SJSA1 (cell line): Measurements from ENCODE around the gene LAMB3. TPM values are rescaled to one million over a fixed set of nuclear protein-coding genes. Genes with fewer than 3 reads are reported as not detected.
"Not testable (repeated sequence)": the region's sequence is repeated elsewhere in the genome, so short reads cannot be mapped to it uniquely, and the experiment has no call there.

Source experiments
- DNase-seq, 2 experiments: peaks; one replicate each; pipeline ENCODE4 v3.0.0-alpha.2; 2015 to 2020; ENCODE audit warnings: low spot score in 2 of 2, low read depth in 1 of 2
- H3K27ac ChIP-seq: fragments of 250-450 bp; sonication (Bioruptor Pico); 2 replicates; pipeline ENCODE4 v1.5.1; 2020; ENCODE audit warnings: mild to moderate bottlenecking, moderate library complexity
- H3K27me3 ChIP-seq: fragments of 250-450 bp; sonication (Bioruptor Pico); replicated peaks from 2 replicates; pipeline ENCODE4 v1.5.1; 2020; ENCODE audit warnings: mild to moderate bottlenecking, moderate library complexity
- H3K36me3 ChIP-seq: fragments of 250-450 bp; sonication (Bioruptor Pico); 2 replicates; pipeline ENCODE4 v1.5.1; 2020; ENCODE audit warnings: mild to moderate bottlenecking
- H3K4me1 ChIP-seq: fragments of 250-450 bp; sonication (Bioruptor Pico); replicated peaks from 2 replicates; pipeline ENCODE4 v1.6.1; 2021; ENCODE audit warnings: mild to moderate bottlenecking
- H3K4me3 ChIP-seq: fragments of 250-450 bp; sonication (Bioruptor Pico); 2 replicates; pipeline ENCODE4 v1.5.1; 2020; ENCODE audit warnings: mild to moderate bottlenecking
- H3K9me3 ChIP-seq: fragments of 250-450 bp; sonication (Bioruptor Pico); replicated peaks from 2 replicates; pipeline ENCODE4 v1.5.1; 2020; ENCODE audit warnings: mild to moderate bottlenecking
- total RNA-seq: library from RNA; depleted of rRNA; stranded (reverse); fragments of >200 nt; shearing (Covaris generic); gene quantifications from 2 replicates; pipeline ENCODE4 v1.2.3, GENCODE V29; 2014; rRNA removed

The LAMB3 gene
- 2.1 and 4.1 TPM in 2 replicates for total RNA-seq

GRCh38 chr1:209652121-209652735 lies at the start of gene LAMB3:
TSS of gene LAMB3 (minus strand) at chr1:209652425. CDS start at chr1:209650944, 1,481 bp downstream.
- no peak for DNase-seq
- Histone ChIP-seq H3K36me3 (no peaks in the 10 kb centered on the region), H3K9me3 (no peaks in the 10 kb centered on the region), H3K27ac (peak within 1 kb of the TSS; percentile 66), H3K4me3 (no peak within 1 kb of the TSS), H3K4me1 (peaks cover 65% of the 10 kb centered on the region), H3K27me3 (no peaks in the 10 kb centered on the region)

- H3K27ac ChIP-seq, H3K9me3 ChIP-seq, DNase-seq, H3K36me3 ChIP-seq, H3K4me3 ChIP-seq, H3K27me3 ChIP-seq, H3K4me1 ChIP-seq: not testable (repeated sequence)
Measured at GRCh38 chr1:209700686-209701085, 48.5 kb upstream of the LAMB3 start.

GRCh38 chr1:209697126-209697525 lies 44.9 kb upstream of the LAMB3 start:
- DNase-seq: no peak
- Histone ChIP-seq H3K36me3 (no peaks in the 10 kb centered on the region), H3K27ac (no peak overlapping the region), H3K4me3 (no peak overlapping the region), H3K27me3 (no peaks in the 10 kb centered on the region), H3K9me3 (no peaks in the 10 kb centered on the region), H3K4me1 (0 out of 2 replicates have a peak, but pooled peaks cover 3% of the 10 kb centered on the region)

- Histone ChIP-seq H3K4me1 (0 out of 2 replicates have a peak, but pooled peaks cover 3% of the 10 kb centered on the region), H3K9me3 (no peaks in the 10 kb centered on the region), H3K4me3 (no peak overlapping the region), H3K27me3 (no peaks in the 10 kb centered on the region), H3K36me3 (no peaks in the 10 kb centered on the region), H3K27ac (no peak overlapping the region)
- DNase-seq: no peak
Measured at GRCh38 chr1:209696673-209697072, 44.4 kb upstream of the LAMB3 start.

- no peaks in the 10 kb centered on the region for H3K27me3 ChIP-seq
- no peaks in the 10 kb centered on the region for H3K9me3 ChIP-seq
- H3K27ac ChIP-seq: no peak overlapping the region
- H3K4me1 ChIP-seq: peaks cover 18% of the 10 kb centered on the region
- no peak overlapping the region for H3K4me3 ChIP-seq
- no peaks in the 10 kb centered on the region for H3K36me3 ChIP-seq
- peak; percentile 64 to 74 for DNase-seq
Measured at GRCh38 chr1:209692745-209693504, 40.7 kb upstream of the LAMB3 start.

GRCh38 chr1:209692296-209692695 lies 40.1 kb upstream of the LAMB3 start:
- Histone ChIP-seq H3K9me3 (no peaks in the 10 kb centered on the region), H3K27ac (no peak overlapping the region), H3K27me3 (no peaks in the 10 kb centered on the region), H3K4me3 (no peak overlapping the region), H3K4me1 (peaks cover 18% of the 10 kb centered on the region), H3K36me3 (no peaks in the 10 kb centered on the region)
- DNase-seq: no peak

GRCh38 chr1:209691237-209691636 lies 39.0 kb upstream of the LAMB3 start:
- DNase-seq: no peak
- Histone ChIP-seq H3K36me3 (no peaks in the 10 kb centered on the region), H3K27me3 (no peaks in the 10 kb centered on the region), H3K9me3 (no peaks in the 10 kb centered on the region), H3K4me3 (no peak overlapping the region), H3K27ac (no peak overlapping the region), H3K4me1 (peaks cover 18% of the 10 kb centered on the region)

GRCh38 chr1:209689477-209689876 lies 37.3 kb upstream of the LAMB3 start:
- Histone ChIP-seq H3K4me3 (no peak overlapping the region), H3K27ac (no peak overlapping the region)

GRCh38 chr1:209688746-209689234 lies 36.6 kb upstream of the LAMB3 start:
- Histone ChIP-seq H3K27me3 (no peaks in the 10 kb centered on the region), H3K4me3 (no peak overlapping the region), H3K27ac (peak overlapping the region; percentile 25; the same call in 1 of the 2 replicates), H3K4me1 (peaks cover 18% of the 10 kb centered on the region), H3K36me3 (no peaks in the 10 kb centered on the region), H3K9me3 (no peaks in the 10 kb centered on the region)
- peak in 1 of 2 experiments; percentile 37 for DNase-seq

More at GRCh38 chr1:209689477-209689876, 37.3 kb upstream of the LAMB3 start:
- Histone ChIP-seq H3K9me3 (no peaks in the 10 kb centered on the region), H3K27me3 (no peaks in the 10 kb centered on the region), H3K36me3 (no peaks in the 10 kb centered on the region), H3K4me1 (peaks cover 18% of the 10 kb centered on the region)
- DNase-seq: no peak

- Histone ChIP-seq H3K4me3 (no peak overlapping the region), H3K9me3 (no peaks in the 10 kb centered on the region), H3K27me3 (no peaks in the 10 kb centered on the region), H3K27ac (no peak overlapping the region), H3K36me3 (no peaks in the 10 kb centered on the region), H3K4me1 (peaks cover 15% of the 10 kb centered on the region)
- no peak for DNase-seq
Measured at GRCh38 chr1:209686322-209686721, 34.1 kb upstream of the LAMB3 start.

- no peaks in the 10 kb centered on the region for H3K36me3 ChIP-seq
- H3K27ac ChIP-seq: no peak overlapping the region
- no peak for DNase-seq
- no peak overlapping the region for H3K4me3 ChIP-seq
- no peaks in the 10 kb centered on the region for H3K9me3 ChIP-seq
- H3K4me1 ChIP-seq: peaks cover 15% of the 10 kb centered on the region
- no peaks in the 10 kb centered on the region for H3K27me3 ChIP-seq
Measured at GRCh38 chr1:209685821-209686220, 33.6 kb upstream of the LAMB3 start.

GRCh38 chr1:209678981-209679539 lies 26.8 kb upstream of the LAMB3 start:
- no peak overlapping the region for H3K4me3 ChIP-seq
- no peaks in the 10 kb centered on the region for H3K9me3 ChIP-seq
- no peaks in the 10 kb centered on the region for H3K36me3 ChIP-seq
- no peak for DNase-seq
- no peak overlapping the region for H3K27ac ChIP-seq
- no peaks in the 10 kb centered on the region for H3K4me1 ChIP-seq
- H3K27me3 ChIP-seq: peaks cover 44% of the 10 kb centered on the region

- no peaks in the 10 kb centered on the region for H3K36me3 ChIP-seq
- no peak overlapping the region for H3K27ac ChIP-seq
- H3K27me3 ChIP-seq: peaks cover 47% of the 10 kb centered on the region
- peak overlapping the region; percentile 9; the same call in 1 of the 2 replicates for H3K4me3 ChIP-seq
- DNase-seq: no peak
- H3K9me3 ChIP-seq: no peaks in the 10 kb centered on the region
- H3K4me1 ChIP-seq: no peaks in the 10 kb centered on the region
Measured at GRCh38 chr1:209675565-209676154, 23.4 kb upstream of the LAMB3 start.
